Lung (tissue), 12 donors: Measurements from ENCODE around the gene PCSK4. TPM values are rescaled to one million over a fixed set of nuclear protein-coding genes. Genes with fewer than 3 reads are reported as not detected.

Experiments
- ATAC-seq: fragments of 200-7000 bp; cut with Tn5 transposase; one replicate; pipeline ENCODE4 v1.9.1; 2020; ENCODE audit warnings: moderate number of reproducible peaks; ENCODE audit not compliant: insufficient read depth, low FRiP score
- DNase-seq, 3 donors: peaks; one replicate each; pipeline ENCODE4 v3.0.0-alpha.2; 2013 to 2017
- H3K27ac ChIP-seq, 2 donors: one replicate each; pipeline ENCODE4 v1.5.1; 2013; ENCODE audit warnings: mild to moderate bottlenecking in 2 of 2, moderate library complexity in 2 of 2, control low read depth in 1 of 2, inconsistent platforms in 1 of 2, low read depth in 1 of 2, low read length in 1 of 2
- H3K27me3 ChIP-seq, 3 donors: one replicate each; pipeline ENCODE4 v1.5.1; 2013; ENCODE audit warnings: low read length in 2 of 3; ENCODE audit not compliant: control insufficient read depth in 3 of 3, insufficient read depth in 3 of 3
- H3K36me3 ChIP-seq, 4 donors: one replicate each; pipeline ENCODE4 v1.5.1; 2013; ENCODE audit warnings: low read length in 4 of 4, mild to moderate bottlenecking in 1 of 4, moderate library complexity in 1 of 4; ENCODE audit not compliant: control insufficient read depth in 4 of 4, insufficient read depth in 4 of 4
- H3K4me1 ChIP-seq, 5 donors: one replicate each; pipeline ENCODE4 v1.5.1; 2013; ENCODE audit warnings: low read length in 5 of 5, mild to moderate bottlenecking in 2 of 5, moderate library complexity in 1 of 5; ENCODE audit not compliant: control insufficient read depth in 5 of 5, insufficient read depth in 5 of 5
- H3K4me3 ChIP-seq: one replicate; pipeline ENCODE4 v1.5.1; 2013; ENCODE audit warnings: mild to moderate bottlenecking, control low read depth, moderate library complexity
- H3K9ac ChIP-seq, 2 donors: one replicate each; pipeline ENCODE4 v1.5.1; 2013; ENCODE audit warnings: low read length in 2 of 2, control low read depth in 1 of 2; ENCODE audit not compliant: insufficient read depth in 1 of 2
- H3K9me3 ChIP-seq, 4 donors: one replicate each; pipeline ENCODE4 v1.5.1; 2013; ENCODE audit warnings: low read length in 3 of 4, mild to moderate bottlenecking in 1 of 4, moderate library complexity in 1 of 4; ENCODE audit not compliant: control insufficient read depth in 4 of 4, insufficient read depth in 3 of 4
- WGBS, 2 donors: extraction: QIAGEN DNeasy Blood & Tissue Kit; methylation state at CpG; one replicate each; pipeline ENCODE4 v1.1.7; 2013; 5-methylcytosine and 5-hydroxymethylcytosine counted together
- polyA plus RNA-seq, 2 donors: library from polyadenylated mRNA; stranded (reverse); fragments of 200-250 nt; gene quantifications; one replicate each; pipeline ENCODE4 v1.2.1, GENCODE V29; 2013
- total RNA-seq, 2 donors: library from RNA; depleted of rRNA in 1 of 2; stranded (reverse); fragments of >200 nt in 1 of 2; gene quantifications; one replicate each; pipeline ENCODE4 v1.2.1, GENCODE V29; 2014 to 2021
- TF ChIP-seq, protein P1 (sequence below): IDR thresholded peaks from 2 replicates; pipeline ENCODE4 v1.5.1; 2012; ENCODE audit warnings: mild to moderate bottlenecking; ENCODE audit errors: control extremely low read depth, extremely low read depth
- donor health status: control.
- donor health status: control.
- donor health status: Bipolar disorder and iron deficiency.
- donor health status: healthy.
- donor health status: DM: yes; HTN: yes; CAD: no.

The PCSK4 gene
- total and polyA plus RNA-seq, 4 donors = 2.3 to 7.9 (median 5.4) TPM

GRCh38 chr19:1497578-1498235 lies 7.6 kb upstream of the PCSK4 start:
- Histone ChIP-seq H3K4me1 (peaks cover 0 to 4% (median 2%) of the 10 kb centered on the region in 5 donors), H3K27ac (no peak overlapping the region), H3K9me3 (peaks cover 0 to under 1% (median 0%) of the 10 kb centered on the region in 4 donors), H3K9ac (no peak overlapping the region), H3K27me3 (peaks cover 4 to 6% (median 5%) of the 10 kb centered on the region in 3 donors), H3K4me3 (no peak overlapping the region), H3K36me3 (no peaks in the 10 kb centered on the region)
- ATAC-seq = no peak
- TF ChIP-seq, protein P1, sequence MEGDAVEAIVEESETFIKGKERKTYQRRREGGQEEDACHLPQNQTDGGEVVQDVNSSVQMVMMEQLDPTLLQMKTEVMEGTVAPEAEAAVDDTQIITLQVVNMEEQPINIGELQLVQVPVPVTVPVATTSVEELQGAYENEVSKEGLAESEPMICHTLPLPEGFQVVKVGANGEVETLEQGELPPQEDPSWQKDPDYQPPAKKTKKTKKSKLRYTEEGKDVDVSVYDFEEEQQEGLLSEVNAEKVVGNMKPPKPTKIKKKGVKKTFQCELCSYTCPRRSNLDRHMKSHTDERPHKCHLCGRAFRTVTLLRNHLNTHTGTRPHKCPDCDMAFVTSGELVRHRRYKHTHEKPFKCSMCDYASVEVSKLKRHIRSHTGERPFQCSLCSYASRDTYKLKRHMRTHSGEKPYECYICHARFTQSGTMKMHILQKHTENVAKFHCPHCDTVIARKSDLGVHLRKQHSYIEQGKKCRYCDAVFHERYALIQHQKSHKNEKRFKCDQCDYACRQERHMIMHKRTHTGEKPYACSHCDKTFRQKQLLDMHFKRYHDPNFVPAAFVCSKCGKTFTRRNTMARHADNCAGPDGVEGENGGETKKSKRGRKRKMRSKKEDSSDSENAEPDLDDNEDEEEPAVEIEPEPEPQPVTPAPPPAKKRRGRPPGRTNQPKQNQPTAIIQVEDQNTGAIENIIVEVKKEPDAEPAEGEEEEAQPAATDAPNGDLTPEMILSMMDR = no peak
- 84 to 87% methylated on average over 24 to 25 of the region's 25 CpGs for WGBS, 2 donors
- no peak for DNase-seq

DNA sequence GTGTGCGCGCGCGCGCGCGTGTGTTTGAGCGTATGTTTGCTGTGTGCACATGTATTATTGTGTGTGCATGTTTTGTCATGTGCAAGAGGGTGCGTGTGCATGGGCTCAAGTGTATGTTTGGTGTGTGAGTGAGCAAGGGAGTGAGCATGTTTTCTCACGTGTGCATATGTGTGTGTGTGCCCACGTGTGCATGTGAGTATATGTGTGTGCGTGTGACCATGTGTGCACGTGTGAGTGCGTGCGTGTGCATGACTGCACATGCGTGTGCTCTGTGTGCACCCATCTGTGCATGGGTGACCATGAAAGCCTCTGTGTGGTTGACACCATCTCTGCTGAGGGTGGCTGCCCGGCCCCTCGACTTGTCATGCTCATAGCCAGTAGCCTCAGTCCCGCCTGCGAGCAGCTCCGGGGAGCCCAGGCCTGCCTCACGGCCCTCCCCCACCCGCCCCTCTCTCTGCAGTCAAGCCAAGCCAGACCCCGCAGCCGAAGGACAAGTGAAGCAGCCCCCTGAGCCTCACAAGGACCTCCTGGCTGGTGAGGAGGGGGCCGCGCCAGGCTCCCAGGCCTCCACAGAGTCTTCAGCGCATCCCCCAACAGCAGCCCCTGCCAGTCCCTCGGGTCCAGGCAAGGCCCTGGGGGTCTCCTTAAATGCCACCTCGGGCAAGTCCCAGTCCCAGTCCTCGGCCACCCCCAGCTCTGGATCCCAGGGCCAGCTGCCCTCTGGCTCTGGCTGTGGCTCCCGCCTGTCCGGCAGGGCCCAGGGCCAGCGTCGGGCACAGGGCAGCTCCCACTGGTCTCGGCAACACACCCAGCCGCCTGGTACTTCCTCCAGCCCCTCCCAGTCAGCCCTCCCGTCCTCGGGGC lies 6.8 kb upstream of the PCSK4 start:
- no peaks in the 10 kb centered on the region for H3K36me3 ChIP-seq
- ATAC-seq = no peak
- WGBS, 2 donors = 68 to 80% methylated on average over 36 to 39 of the region's 39 CpGs
- no peak overlapping the region for H3K9ac ChIP-seq
- peaks cover 0 to 4% (median 2%) of the 10 kb centered on the region in 5 donors for H3K4me1 ChIP-seq
- no peak overlapping the region for H3K27ac ChIP-seq
- no peak overlapping the region for H3K4me3 ChIP-seq
- peaks cover 3 to 9% (median 5%) of the 10 kb centered on the region in 3 donors for H3K27me3 ChIP-seq
- H3K9me3 ChIP-seq = peaks cover 0 to 2% (median 0%) of the 10 kb centered on the region in 4 donors
- DNase-seq = no peak
- TF ChIP-seq, protein P1 = no peak

- no peak for DNase-seq
- 65 to 78% methylated on average over 38 to 40 of the region's 40 CpGs for WGBS, 2 donors
- H3K4me1 ChIP-seq = peaks cover 0 to 9% (median 3%) of the 10 kb centered on the region in 5 donors
- TF ChIP-seq, protein P1 = no peak
- H3K4me3 ChIP-seq = no peak overlapping the region
- no peaks in the 10 kb centered on the region for H3K36me3 ChIP-seq
- peaks cover 3 to 12% (median 5%) of the 10 kb centered on the region in 3 donors for H3K27me3 ChIP-seq
- ATAC-seq = no peak
- no peak overlapping the region for H3K27ac ChIP-seq
- H3K9me3 ChIP-seq = peaks cover 0 to 2% (median 0%) of the 10 kb centered on the region in 4 donors
- no peak overlapping the region for H3K9ac ChIP-seq
Observed at GRCh38 chr19:1495799-1496713, 5.9 kb upstream of the PCSK4 start.
